Stimulated activated CD8-positive, alpha-beta memory T cell treated with anti-CD3 and anti-CD28 coated beads, Interleukin-15, amount 100 ng/mL, for 24 hours (primary cell): ENCODE results near the gene MS4A7.

Source experiments
- DNase-seq: peaks from one replicate; pipeline ENCODE4 v3.0.0-alpha.2; 2020; ENCODE audit warnings: low read depth

MS4A7 gene

DNA sequence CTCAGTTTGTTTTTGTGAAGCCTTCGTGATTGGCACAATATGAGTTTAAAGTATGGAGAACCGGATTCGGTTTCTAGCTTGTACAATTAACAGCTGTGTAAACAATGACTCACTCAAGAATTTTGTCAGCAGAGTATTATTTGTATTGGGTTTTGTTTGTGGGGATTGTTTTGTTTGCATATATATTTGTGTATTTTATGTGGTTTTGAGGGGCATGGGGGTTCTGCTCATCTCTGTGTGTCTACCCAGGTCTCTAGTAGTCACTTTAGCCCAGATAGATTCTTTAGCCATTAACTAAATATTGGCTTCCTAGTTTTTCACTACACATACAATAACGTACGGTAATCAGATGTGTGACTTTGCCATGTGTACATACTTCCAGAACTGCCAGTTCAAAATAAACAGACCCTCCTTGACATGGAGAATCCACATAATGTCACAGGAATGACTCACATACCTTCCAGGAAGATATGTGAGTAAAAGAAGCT is 7.5 kb upstream of the MS4A7 start:
- no peak for DNase-seq

DNA sequence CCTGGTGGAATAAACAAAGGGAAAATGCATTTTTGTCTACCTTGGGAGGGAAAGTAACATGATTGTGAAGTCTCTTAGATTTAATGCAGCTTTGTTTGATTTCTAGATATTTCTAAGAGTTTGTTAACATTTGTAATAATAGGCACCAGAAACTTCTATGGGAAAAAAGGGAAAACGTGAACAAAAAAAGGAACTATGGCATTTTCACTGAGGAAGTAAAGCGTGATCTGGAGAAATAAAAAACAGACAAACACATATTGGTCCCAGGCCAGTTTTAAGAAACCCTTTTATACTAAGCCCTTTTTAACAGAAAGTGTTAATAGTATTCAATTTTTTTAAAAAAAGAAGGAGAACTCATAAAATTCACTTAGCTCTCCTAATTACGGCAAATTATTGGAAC is 6.9 kb upstream of the MS4A7 start:
- no peak for DNase-seq

DNA sequence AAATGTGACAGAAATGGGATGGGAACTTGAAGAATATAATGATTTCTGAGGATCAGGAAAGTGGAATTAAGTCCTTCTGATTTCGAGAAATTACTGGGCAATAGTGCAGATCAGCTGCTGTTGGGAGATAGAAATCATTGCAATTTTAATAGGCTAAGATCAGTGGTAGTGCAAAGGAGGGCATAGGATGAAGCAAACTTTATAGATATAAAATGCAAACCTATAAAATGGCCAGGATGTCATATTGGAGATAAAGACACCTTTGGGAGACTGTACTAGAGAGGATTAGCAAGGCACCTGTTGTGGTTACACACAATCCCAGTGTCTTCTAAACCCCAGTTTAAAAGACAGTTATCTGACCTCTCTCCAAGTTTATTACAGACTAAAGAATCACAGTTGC is 6.5 kb upstream of the MS4A7 start:
- DNase-seq: no peak

DNA sequence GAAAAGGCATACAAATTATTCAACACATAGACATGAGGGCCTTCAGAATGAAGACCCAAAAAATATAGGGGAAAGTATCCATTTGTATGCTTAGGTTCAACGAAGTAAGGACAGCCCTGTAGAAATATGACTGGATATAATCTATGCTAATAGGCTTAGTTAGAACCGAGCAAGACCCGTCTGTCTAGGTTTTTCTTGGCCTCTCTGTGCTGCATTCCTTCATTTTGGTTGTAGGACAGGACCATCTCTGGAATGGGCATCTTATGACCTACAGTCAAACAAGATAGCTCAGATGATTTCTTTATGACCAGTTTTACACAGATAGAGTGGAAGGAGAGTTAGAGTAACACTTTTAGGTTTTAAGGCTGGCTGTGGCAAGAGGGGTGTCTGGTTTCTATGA is 5.6 kb upstream of the MS4A7 start:
- no peak for DNase-seq

DNA sequence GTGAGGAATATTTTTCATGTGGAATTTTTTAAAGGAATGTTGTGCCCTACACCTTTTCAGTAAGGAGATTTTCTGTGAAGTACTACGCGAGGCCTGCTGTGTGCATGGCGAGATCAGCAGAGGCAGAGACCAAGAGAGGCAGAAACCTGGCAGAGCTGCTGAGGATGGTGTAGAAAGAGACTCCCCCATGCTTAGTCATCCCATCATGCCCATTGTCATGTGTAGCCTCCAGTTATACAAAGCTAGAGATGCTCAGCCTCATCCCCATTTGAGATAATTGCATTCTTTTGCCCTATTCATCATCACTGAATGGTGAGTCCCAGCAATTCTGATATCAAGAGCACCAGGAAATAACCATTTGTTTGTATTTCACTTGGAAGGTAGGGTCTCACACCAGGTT is 3.0 kb upstream of the MS4A7 start:
- DNase-seq: no peak

DNA sequence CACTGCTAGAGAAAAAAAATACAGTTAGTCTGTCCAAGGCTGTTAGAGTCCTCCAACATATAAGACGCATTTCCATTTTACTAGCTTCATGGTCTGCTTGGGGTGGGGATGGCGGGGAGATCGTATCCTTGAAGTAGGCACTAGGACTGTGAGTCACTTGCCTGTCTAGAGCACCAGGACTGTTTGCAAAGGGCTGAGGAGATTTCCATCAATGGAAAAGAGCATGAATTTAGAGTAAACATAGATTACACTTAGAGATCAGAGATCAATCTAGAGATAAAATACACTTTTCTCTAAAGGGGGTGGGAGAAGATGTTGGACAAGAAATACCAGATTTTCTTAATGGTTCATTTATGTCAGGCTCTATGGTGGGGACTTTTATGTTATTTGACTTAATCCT is 1.7 kb upstream of the MS4A7 start:
- DNase-seq: no peak

DNA sequence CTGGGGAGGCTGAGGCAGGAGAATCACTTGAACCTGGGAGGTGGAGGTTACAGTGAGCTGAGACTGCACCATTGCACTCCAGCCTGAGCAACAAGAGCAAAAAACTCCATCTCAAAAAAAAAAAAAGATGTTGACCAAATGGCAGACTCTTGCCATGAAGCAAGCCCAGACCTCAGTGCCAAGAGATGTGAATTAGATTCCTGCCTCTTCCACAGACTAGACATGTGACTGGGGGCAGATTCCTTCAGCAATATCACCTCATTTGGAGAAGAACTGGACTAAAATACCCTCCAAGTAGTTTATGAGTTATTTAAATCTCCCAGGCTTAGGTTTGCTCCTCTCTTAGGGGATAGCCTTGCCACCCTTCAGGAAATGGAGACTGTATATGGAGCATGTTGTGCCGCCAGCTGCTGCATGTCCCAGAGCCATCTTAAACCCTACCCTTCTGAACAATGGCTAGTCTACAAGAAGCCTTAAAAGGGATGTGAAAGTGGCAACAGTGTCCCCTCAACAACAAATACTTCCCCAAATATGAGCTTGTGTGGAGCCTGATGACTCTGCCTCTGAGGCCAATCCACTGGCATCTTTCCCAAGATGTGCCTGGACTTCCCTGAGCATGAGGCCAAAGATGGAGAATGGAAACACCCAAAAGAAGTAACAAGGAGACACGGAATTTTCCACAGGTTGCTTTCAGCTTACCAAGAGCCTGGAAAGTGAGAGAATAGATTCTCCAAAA is 763 bp upstream of the MS4A7 start:
- no peak for DNase-seq

DNA sequence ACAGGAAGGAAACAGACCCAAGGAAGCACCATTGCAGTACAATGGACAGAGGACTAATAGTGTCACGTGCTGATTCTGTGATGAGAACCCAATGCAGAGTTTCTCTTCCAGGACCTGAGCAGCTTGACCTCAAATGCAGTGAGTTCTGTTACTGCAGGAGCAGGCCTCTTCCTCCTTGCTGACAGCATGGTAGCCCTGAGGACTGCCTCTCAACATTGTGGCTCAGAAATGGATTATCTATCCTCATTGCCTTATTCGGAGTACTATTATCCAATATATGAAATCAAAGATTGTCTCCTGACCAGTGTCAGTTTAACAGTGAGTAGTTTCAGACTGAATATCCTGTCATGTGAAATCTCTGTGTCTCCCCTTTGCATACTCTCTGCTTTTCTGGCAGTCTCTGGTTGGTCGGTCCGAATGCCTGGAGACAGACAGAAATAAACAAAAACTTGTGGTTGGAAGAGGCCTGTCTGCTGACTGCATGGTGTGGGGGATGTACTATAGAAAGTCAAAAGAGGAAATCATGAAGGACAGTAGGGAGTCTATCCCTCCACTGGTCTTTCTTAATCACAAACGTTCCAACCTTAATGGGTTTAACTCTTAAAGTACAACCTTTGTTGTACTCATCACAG is 11.1 kb downstream of the MS4A7 start:
- DNase-seq: no peak

DNA sequence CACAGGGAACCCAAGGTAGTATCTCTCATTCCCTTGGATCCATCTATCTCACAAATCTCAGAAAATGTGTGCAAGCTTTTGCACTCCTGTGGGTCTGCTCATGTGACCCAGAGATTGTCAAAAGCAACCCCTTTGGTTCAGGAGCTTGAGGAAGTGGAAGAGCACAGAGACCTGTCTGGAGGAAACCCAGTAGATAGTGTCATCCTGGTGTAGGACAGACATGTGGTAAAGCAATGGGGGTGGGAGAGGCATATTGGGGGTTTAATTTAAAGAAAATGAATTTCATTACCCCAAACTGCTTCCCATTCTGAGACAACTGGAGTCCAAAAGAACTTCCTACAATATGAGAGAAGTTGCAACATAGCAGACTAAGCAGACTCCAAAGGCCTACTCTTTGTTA is 12.1 kb downstream of the MS4A7 start:
- DNase-seq: no peak

DNA sequence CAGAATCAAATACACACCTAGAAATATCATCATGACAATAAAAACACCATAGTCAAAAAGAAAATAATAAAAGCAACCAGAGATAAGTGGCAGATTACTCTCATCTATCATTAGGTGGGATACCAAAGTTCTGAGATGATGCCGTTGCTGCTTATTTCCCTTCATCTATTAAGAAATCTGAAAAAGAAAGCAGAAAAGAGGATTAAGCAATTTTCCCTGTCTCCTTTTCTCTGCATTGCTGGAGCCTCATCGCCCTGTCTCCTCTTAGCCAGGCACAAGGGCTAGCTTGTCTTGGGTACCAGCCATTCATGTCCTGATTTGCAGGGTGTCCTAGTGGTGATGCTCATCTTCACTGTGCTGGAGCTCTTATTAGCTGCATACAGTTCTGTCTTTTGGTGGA is 14.0 kb downstream of the MS4A7 start:
- DNase-seq: no peak

DNA sequence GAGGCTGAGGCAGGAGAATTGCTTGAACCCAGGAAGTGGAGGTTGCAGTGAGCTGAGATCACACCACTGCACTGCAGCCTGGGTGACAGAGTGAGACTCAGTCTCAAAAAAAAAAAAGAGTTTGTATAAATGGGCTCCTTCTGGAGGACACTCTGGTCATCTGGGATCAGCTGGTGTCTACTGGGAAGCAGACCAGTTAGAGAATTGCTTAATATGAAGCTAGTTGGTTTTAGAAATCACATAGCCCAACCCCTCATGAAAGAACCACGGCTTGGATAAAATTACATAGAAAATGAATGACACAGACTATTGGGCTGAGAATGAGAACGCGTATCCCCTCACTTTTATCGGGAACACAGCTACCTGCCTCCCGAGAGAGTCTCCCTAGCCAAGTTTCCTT is 14.7 kb downstream of the MS4A7 start:
- no peak for DNase-seq

DNA sequence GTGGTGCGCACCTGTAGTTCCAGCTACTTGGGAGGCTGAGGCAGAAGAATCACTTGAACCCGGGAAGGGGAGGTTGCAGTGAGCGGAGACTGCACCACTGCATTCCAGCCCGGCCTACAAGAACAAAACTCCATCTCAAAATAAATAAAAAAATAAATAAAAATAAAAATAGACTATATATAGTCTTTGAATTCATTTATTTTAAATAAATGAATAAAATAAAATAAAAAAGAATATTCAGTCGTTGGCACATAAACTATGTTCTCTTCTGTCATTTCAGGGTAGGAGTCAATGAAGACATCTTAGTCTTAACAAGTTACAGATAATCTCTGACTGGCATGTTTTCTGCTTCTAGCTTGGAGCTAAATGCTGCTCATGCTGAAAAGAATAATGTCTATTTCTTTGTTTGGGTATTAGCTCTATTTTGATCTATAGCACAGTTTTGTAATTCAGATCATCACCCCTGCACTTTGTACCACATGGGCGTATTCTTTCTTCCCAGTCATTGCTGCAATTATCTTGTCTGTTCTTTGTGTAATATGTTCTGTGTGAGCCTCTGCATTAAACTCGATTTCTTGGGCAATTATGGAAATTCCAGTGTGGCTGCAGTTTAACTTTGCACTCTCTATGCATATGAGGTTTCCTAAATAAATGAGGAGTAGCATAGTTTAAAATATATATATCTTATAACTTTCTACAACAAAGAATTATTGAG is 16.5 kb downstream of the MS4A7 start:
- DNase-seq: no peak

DNA sequence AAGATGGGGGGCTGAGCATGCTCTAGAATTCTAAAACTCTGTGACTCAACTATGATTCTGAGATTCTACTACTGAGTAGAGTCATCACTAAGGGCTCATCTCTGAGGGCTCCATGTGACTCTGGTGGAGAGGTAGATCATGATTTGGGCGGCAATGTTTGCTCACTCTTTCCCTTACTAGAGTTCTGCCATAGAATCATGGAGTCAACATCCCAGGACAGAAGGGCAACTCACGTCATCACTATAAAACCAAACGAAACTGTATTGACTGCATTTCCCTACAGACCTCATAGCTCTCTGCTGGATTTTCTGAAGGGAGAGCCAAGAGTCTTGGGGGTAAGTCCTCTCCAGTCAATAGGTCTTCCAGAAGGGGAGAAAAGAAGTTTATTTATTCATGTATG is 18.1 kb downstream of the MS4A7 start, which contains the start of gene MS4A14:
TSS of gene MS4A14 (plus strand) at position 78 of the 400 bp plus-strand sequence. CDS start at position 198, 120 bp downstream.
- DNase-seq: no peak

DNA sequence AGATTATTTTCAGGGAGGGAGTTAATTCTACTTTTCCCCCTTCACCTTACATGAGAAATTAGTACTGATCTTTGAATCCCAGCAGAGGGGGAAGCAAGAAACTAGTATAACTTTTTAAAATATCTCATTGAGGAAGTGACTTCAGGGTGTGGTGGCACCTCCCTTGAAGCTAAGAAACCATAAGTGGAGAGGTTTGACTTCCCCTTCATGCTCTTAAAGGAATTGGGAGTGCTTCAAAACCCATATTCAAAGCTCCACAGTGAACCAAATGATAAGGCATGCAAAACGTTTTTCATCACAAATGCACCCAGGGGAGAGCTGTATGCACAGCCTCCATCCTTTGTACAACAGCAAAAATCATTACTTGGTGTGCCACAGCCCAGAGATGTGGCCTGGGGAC is 18.5 kb downstream of the MS4A7 start:
- no peak for DNase-seq

DNA sequence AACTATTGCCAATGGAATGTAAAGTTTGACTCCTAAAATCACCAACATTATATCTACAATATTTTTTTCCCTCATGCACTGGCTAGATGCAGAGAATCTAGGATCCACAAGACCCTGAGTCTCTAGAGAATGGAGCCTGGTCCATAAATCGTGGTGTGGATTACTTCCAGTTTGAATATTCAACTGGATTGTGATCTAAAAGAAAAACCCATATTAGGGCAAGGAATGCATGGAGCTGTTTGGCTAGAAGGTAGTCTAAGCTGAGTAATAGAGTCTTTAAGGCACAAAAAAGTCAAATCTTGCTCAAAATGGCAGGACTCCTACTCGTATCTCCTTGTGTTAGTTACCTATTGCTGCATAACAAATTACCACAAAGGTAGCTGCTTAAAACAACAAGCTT is 41.7 kb downstream of the MS4A7 start:
- DNase-seq: no peak

DNA sequence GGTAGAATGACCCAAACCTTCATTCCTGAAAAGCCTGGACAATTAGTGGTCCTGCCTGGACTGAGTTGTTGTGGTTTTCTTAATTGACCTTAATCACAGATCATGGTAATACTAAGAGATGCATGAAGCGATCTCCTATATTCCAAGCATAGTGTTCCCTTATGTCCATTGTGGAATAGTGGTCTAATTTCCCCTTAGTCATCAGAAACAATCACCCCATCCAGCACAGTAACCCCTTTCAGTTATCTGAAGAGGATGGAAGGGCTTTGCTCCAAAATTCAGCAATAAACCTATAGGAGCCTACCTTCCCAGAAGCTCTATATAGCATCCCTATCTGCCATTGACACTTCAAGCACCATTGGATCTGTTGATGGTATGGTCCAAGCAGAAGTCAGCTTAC is 44.3 kb downstream of the MS4A7 start:
- DNase-seq: no peak

DNA sequence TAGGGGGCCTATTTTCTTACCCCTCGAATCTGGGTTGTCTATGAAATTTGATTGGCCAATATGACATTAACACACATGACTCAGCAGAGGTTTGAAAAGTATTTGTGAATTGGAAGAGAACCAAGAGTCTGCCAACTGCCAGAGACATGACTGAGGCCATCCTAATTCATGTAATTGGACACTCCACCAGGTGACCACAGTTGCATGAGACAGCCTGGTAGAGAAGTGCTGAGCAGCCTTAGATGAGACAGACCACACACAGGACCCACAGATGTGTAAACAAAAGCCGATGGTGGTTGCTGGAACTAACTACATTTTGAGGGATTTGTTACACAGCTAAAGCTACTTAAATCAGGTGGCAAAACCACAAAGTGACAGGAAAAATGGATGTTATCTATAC is 50.2 kb downstream of the MS4A7 start:
- no peak for DNase-seq

DNA sequence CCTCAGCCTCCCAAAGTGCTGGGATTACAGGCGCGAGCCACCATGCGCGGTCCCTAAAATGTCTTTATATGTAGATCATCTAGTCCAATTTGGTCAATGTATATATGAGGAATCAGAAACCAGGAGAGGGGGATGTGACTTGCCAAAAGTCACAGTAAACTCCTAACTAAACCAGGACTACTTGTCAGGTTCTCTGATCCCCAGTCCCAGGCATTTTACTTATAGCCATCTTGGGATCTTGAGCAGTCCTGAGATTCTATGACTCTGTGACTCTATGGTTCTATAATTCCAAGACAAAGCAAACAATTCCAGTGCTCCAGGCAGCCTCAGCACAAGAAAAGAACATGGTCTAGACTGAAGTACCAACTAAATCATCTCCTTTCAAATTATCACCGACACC is 50.9 kb downstream of the MS4A7 start, which contains the start of gene MS4A5:
TSS of gene MS4A5 (plus strand) at position 301 of the 400 bp plus-strand sequence. CDS start 103 bp downstream, outside the sequence.
- no peak for DNase-seq

DNA sequence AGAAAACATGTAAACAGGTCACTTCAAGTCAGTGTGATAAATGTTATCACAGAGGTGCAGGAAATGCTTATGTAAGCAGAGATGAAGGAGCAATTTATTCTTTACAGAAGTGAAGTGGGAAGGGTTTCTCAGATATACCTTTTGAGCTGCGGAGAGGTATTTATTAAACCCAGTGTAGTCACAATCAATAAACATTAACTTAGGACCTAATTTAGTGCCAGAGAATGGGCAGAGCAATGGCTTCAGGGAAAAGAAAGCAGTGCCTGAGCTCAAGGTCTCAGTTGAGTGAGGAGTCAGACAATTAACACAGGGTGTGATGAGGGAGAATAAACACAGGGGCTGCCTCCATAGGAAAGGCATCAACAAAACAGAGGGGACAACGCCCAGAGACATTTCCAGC is 52.9 kb downstream of the MS4A7 start:
- DNase-seq: no peak

DNA sequence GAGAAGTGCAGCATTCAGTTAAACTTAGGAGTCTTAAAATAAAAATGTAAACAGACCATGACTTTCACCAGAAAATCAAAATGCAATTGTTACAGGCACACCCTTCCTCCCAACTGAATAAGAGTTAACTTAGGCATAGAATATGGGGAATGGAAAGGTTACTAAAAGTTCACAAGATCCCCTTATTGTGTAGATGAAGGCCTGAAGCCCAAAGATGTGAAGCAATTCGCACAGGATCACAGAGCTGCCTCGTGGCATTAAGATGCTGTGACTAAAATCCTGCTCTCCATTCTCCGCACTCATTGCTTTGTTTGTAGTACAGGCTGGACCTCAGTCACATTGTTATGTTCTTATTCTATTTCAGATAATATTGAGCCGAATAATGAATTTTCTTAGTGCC is 55.1 kb downstream of the MS4A7 start:
- no peak for DNase-seq
